GM23338 (cell line): ENCODE results near the gene ERICH3.

ENCODE experiments used
- CREB1 ChIP-seq: fragments of 250-450 bp; sonication (Bioruptor Pico); IDR thresholded peaks from 2 replicates; pipeline ENCODE4 v1.5.0; 2020; ENCODE audit warnings: low read depth, mild to moderate bottlenecking, moderate library complexity
- ETS1 ChIP-seq: IDR thresholded peaks from 2 replicates; pipeline ENCODE4 v1.6.1; 2016; ENCODE audit warnings: antibody characterized with exemption
- EZH2 ChIP-seq: fragments of 200-600 bp; sonication (generic); IDR thresholded peaks from one replicate; pipeline ENCODE4 v1.8.0; 2017; ENCODE audit warnings: antibody characterized with exemption, mild to moderate bottlenecking, low read depth; ENCODE audit not compliant: unreplicated experiment
- EZH2phosphoT487 ChIP-seq: fragments of 200-600 bp; sonication (generic); IDR thresholded peaks from one replicate; pipeline ENCODE4 v1.8.1; 2018; ENCODE audit warnings: antibody characterized with exemption; ENCODE audit not compliant: unreplicated experiment
- NANOG ChIP-seq: IDR thresholded peaks from 2 replicates; pipeline ENCODE4 v1.6.1; 2016; ENCODE audit warnings: antibody characterized with exemption, borderline replicate concordance
- POLR2AphosphoS5 ChIP-seq: IDR thresholded peaks from 2 replicates; pipeline ENCODE4 v1.6.1; 2016; ENCODE audit warnings: antibody characterized with exemption, low read depth
- STAT1 ChIP-seq: IDR thresholded peaks from one replicate; pipeline ENCODE4 v1.6.1; 2016; ENCODE audit warnings: antibody characterized with exemption; ENCODE audit not compliant: unreplicated experiment
- ZNF331 ChIP-seq: fragments of 250-450 bp; sonication (Bioruptor Pico); IDR thresholded peaks from 2 replicates; pipeline ENCODE4 v1.5.0; 2020; ENCODE audit warnings: low read depth, mild to moderate bottlenecking, moderate library complexity
- TF ChIP-seq, protein P1 (sequence below), 2 experiments: fragments of 200-600 bp in 1 of 2; sonication (generic) in 1 of 2; conservative IDR thresholded peaks; 2 replicates each; pipeline versions ENCODE4 v1.5.1 to v1.6.1; 2016 to 2017; ENCODE audit warnings: antibody characterized with exemption in 2 of 2, low read depth in 2 of 2, mild to moderate bottlenecking in 2 of 2, moderate library complexity in 1 of 2
- TF ChIP-seq, protein P2 (sequence below): IDR thresholded peaks from one replicate; pipeline ENCODE4 v1.6.1; 2018; ENCODE audit warnings: antibody characterized with exemption; ENCODE audit not compliant: unreplicated experiment

- TF ChIP-seq EZH2 = no peak
- TF ChIP-seq EZH2phosphoT487 = no peak
- TF ChIP-seq, protein P1, sequence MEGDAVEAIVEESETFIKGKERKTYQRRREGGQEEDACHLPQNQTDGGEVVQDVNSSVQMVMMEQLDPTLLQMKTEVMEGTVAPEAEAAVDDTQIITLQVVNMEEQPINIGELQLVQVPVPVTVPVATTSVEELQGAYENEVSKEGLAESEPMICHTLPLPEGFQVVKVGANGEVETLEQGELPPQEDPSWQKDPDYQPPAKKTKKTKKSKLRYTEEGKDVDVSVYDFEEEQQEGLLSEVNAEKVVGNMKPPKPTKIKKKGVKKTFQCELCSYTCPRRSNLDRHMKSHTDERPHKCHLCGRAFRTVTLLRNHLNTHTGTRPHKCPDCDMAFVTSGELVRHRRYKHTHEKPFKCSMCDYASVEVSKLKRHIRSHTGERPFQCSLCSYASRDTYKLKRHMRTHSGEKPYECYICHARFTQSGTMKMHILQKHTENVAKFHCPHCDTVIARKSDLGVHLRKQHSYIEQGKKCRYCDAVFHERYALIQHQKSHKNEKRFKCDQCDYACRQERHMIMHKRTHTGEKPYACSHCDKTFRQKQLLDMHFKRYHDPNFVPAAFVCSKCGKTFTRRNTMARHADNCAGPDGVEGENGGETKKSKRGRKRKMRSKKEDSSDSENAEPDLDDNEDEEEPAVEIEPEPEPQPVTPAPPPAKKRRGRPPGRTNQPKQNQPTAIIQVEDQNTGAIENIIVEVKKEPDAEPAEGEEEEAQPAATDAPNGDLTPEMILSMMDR (conservative IDR thresholded peaks at IDR 0.05; ENCODE audit: low read depth in 2 of 2) = no peak
- TF ChIP-seq, protein P2, sequence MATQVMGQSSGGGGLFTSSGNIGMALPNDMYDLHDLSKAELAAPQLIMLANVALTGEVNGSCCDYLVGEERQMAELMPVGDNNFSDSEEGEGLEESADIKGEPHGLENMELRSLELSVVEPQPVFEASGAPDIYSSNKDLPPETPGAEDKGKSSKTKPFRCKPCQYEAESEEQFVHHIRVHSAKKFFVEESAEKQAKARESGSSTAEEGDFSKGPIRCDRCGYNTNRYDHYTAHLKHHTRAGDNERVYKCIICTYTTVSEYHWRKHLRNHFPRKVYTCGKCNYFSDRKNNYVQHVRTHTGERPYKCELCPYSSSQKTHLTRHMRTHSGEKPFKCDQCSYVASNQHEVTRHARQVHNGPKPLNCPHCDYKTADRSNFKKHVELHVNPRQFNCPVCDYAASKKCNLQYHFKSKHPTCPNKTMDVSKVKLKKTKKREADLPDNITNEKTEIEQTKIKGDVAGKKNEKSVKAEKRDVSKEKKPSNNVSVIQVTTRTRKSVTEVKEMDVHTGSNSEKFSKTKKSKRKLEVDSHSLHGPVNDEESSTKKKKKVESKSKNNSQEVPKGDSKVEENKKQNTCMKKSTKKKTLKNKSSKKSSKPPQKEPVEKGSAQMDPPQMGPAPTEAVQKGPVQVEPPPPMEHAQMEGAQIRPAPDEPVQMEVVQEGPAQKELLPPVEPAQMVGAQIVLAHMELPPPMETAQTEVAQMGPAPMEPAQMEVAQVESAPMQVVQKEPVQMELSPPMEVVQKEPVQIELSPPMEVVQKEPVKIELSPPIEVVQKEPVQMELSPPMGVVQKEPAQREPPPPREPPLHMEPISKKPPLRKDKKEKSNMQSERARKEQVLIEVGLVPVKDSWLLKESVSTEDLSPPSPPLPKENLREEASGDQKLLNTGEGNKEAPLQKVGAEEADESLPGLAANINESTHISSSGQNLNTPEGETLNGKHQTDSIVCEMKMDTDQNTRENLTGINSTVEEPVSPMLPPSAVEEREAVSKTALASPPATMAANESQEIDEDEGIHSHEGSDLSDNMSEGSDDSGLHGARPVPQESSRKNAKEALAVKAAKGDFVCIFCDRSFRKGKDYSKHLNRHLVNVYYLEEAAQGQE = no peak
- no peak for TF ChIP-seq POLR2AphosphoS5
- TF ChIP-seq ETS1 = no peak
- TF ChIP-seq CREB1 (CRISPR knock-in tag) = no peak
- no peak for TF ChIP-seq STAT1
- no peak for TF ChIP-seq NANOG
- no peak for TF ChIP-seq ZNF331 (CRISPR knock-in tag)
These were observed 39.3 kb upstream of the ERICH3 start for GRCh38 chr1:74712881-74713280.
